ENCODE data around the gene PDK1.

Gene PDK1

GRCh38 chr2:172635548-172635947 lies 79.7 kb downstream of the PDK1 start:
- H3K4me2 ChIP-seq (ENCODE audit: low read depth, low read length, poor library complexity, severe bottlenecking) = no peak overlapping the region
- H3K27ac ChIP-seq (ENCODE audit: low read depth, low read length) = no peak overlapping the region
- H2AFZ ChIP-seq (ENCODE audit: low read depth, low read length, severe bottlenecking) = no peak overlapping the region
- no peaks in the 10 kb centered on the region for H4K20me1 ChIP-seq (ENCODE audit: low read depth, low read length)
- H3K36me3 ChIP-seq (ENCODE audit: low read length) = no peaks in the 10 kb centered on the region
- H3K27me3 ChIP-seq (ENCODE audit: low read length) = no peaks in the 10 kb centered on the region
- H3F3A ChIP-seq (ENCODE audit: insufficient read depth) = no peaks in the 10 kb centered on the region
- H3K9me3 ChIP-seq (ENCODE audit: insufficient read depth, low read length) = no peaks in the 10 kb centered on the region
- H3K79me2 ChIP-seq (ENCODE audit: insufficient read depth, low read length) = no peaks in the 10 kb centered on the region
- TF ChIP-seq EZH2phosphoT487 (conservative IDR thresholded peaks at IDR 0.05; ENCODE audit: low read length) = no peak
- TF ChIP-seq, protein P1, sequence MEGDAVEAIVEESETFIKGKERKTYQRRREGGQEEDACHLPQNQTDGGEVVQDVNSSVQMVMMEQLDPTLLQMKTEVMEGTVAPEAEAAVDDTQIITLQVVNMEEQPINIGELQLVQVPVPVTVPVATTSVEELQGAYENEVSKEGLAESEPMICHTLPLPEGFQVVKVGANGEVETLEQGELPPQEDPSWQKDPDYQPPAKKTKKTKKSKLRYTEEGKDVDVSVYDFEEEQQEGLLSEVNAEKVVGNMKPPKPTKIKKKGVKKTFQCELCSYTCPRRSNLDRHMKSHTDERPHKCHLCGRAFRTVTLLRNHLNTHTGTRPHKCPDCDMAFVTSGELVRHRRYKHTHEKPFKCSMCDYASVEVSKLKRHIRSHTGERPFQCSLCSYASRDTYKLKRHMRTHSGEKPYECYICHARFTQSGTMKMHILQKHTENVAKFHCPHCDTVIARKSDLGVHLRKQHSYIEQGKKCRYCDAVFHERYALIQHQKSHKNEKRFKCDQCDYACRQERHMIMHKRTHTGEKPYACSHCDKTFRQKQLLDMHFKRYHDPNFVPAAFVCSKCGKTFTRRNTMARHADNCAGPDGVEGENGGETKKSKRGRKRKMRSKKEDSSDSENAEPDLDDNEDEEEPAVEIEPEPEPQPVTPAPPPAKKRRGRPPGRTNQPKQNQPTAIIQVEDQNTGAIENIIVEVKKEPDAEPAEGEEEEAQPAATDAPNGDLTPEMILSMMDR (IDR thresholded peaks at IDR 0.05; ENCODE audit: insufficient read depth, low read length, poor library complexity, severe bottlenecking) = no peak
- H3K9ac ChIP-seq (ENCODE audit: low read length) = no peak overlapping the region
- no peaks in the 10 kb centered on the region for H3K9me2 ChIP-seq (replicated peaks; ENCODE audit: insufficient read depth, low read length)
- H3K4me3 ChIP-seq (ENCODE audit: insufficient read depth, low read length, poor library complexity, severe bottlenecking) = no peak overlapping the region

DNA sequence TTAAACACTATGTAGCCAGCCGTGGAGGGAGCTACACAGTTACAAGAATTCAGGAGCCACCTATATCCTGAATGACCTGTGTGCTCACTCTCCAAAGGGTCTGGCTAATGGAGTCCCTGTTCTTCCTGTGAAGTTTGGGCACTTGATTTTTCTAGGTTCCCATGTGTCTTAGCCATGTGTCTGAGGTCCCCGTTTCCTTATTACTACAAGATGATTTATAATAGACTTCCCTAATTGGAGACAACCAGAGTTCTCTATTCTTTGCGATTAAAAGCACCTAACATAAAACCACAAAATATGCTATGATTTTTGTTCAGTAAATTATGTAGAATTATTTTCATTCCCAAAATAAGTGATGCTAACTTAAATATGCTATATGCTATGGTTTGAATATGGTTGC lies 83.4 kb downstream of the PDK1 start:
- Histone ChIP-seq H3K9ac (ENCODE audit: low read length) (no peak overlapping the region), H3K27me3 (ENCODE audit: low read length) (no peaks in the 10 kb centered on the region), H3K9me2 (replicated peaks; ENCODE audit: insufficient read depth, low read length) (no peaks in the 10 kb centered on the region), H3K4me3 (ENCODE audit: insufficient read depth, low read length, poor library complexity, severe bottlenecking) (no peak overlapping the region), H4K20me1 (ENCODE audit: low read depth, low read length) (no peaks in the 10 kb centered on the region), H3K79me2 (ENCODE audit: insufficient read depth, low read length) (no peaks in the 10 kb centered on the region), H3K27ac (ENCODE audit: low read depth, low read length) (no peak overlapping the region), H3F3A (ENCODE audit: insufficient read depth) (no peaks in the 10 kb centered on the region), H3K9me3 (ENCODE audit: insufficient read depth, low read length) (no peaks in the 10 kb centered on the region), H3K36me3 (ENCODE audit: low read length) (no peaks in the 10 kb centered on the region), H2AFZ (ENCODE audit: low read depth, low read length, severe bottlenecking) (no peak overlapping the region), H3K4me2 (ENCODE audit: low read depth, low read length, poor library complexity, severe bottlenecking) (no peak overlapping the region)
- TF ChIP-seq, protein P1 (IDR thresholded peaks at IDR 0.05; ENCODE audit: insufficient read depth, low read length, poor library complexity, severe bottlenecking) = no peak
- no peak for TF ChIP-seq EZH2phosphoT487 (conservative IDR thresholded peaks at IDR 0.05; ENCODE audit: low read length)

DNA sequence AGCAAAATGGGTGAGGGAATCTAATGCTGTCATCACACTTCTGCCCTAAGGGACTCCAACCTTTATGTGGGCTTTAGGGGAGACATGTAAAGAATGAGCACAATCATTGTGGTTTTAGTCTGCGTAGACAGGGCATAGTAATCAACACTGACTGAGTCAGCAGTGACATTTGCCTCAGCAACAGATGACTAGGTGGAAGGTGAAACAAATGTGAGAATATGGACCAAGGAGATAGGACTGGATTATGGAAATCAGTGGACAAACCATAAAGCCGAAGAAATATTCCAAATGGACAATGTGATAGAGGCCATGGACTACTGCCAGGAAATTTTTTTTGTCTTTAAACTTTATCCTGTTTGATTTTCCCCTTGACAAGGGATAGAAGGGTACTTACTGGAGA lies 83.9 kb downstream of the PDK1 start:
- Histone ChIP-seq H3K27me3 (ENCODE audit: low read length) (no peaks in the 10 kb centered on the region), H3K4me3 (ENCODE audit: insufficient read depth, low read length, poor library complexity, severe bottlenecking) (no peak overlapping the region), H3K9me3 (ENCODE audit: insufficient read depth, low read length) (no peaks in the 10 kb centered on the region), H2AFZ (ENCODE audit: low read depth, low read length, severe bottlenecking) (no peak overlapping the region), H3K27ac (ENCODE audit: low read depth, low read length) (no peak overlapping the region), H3K9me2 (replicated peaks; ENCODE audit: insufficient read depth, low read length) (no peaks in the 10 kb centered on the region), H3K4me2 (ENCODE audit: low read depth, low read length, poor library complexity, severe bottlenecking) (no peak overlapping the region), H3F3A (ENCODE audit: insufficient read depth) (no peaks in the 10 kb centered on the region), H3K79me2 (ENCODE audit: insufficient read depth, low read length) (no peaks in the 10 kb centered on the region), H3K36me3 (ENCODE audit: low read length) (no peaks in the 10 kb centered on the region), H4K20me1 (ENCODE audit: low read depth, low read length) (no peaks in the 10 kb centered on the region), H3K9ac (ENCODE audit: low read length) (no peak overlapping the region)
- no peak for TF ChIP-seq EZH2phosphoT487 (conservative IDR thresholded peaks at IDR 0.05; ENCODE audit: low read length)
- TF ChIP-seq, protein P1 (IDR thresholded peaks at IDR 0.05; ENCODE audit: insufficient read depth, low read length, poor library complexity, severe bottlenecking) = no peak

Measured in SU-DHL-6 (cell line).